DND-41 (cell line): ENCODE data around the gene GPI.

Experiments
- ATAC-seq: fragments of 200-7000 bp; cut with Tn5 transposase; 3 replicates; pipeline ENCODE4 v1.9.1; 2021; ENCODE audit warnings: low read depth; ENCODE audit not compliant: insufficient read depth
- DNase-seq: peaks from one replicate; pipeline ENCODE4 v3.0.0-alpha.2; 2020
- H2AFZ ChIP-seq: 2 replicates; pipeline ENCODE4 v1.6.0; 2012; ENCODE audit warnings: low read depth, low read length
- H3K27ac ChIP-seq: 2 replicates; pipeline ENCODE4 v1.5.1; 2012; ENCODE audit warnings: low read length, inconsistent platforms
- H3K27me3 ChIP-seq: fragments of 200-600 bp; sonication (generic); 2 replicates; pipeline ENCODE4 v1.6.0; 2012; ENCODE audit warnings: low read length, mild to moderate bottlenecking, inconsistent platforms; ENCODE audit not compliant: insufficient read depth, poor library complexity
- H3K36me3 ChIP-seq: 2 replicates; pipeline ENCODE4 v1.5.1; 2012; ENCODE audit warnings: low read length, inconsistent platforms; ENCODE audit not compliant: insufficient read depth
- H3K4me1 ChIP-seq: 2 replicates; pipeline ENCODE4 v1.5.1; 2012; ENCODE audit warnings: mild to moderate bottlenecking, low read length; ENCODE audit not compliant: insufficient read depth
- H3K4me2 ChIP-seq: 2 replicates; pipeline ENCODE4 v1.6.0; 2012; ENCODE audit warnings: mild to moderate bottlenecking, moderate library complexity, low read length, inconsistent platforms; ENCODE audit not compliant: insufficient read depth
- H3K4me3 ChIP-seq, 2 experiments: fragments of 200-600 bp in 1 of 2; shearing (Covaris generic) in 1 of 2; 2 replicates each; pipeline ENCODE4 v1.5.1; 2012 to 2016; ENCODE audit warnings: inconsistent platforms in 2 of 2, low read length in 2 of 2, mild to moderate bottlenecking in 2 of 2, low read depth in 1 of 2, moderate library complexity in 1 of 2
- H3K79me2 ChIP-seq: 2 replicates; pipeline ENCODE4 v1.6.0; 2012; ENCODE audit warnings: low read length, inconsistent platforms; ENCODE audit not compliant: insufficient read depth
- H3K9ac ChIP-seq: 2 replicates; pipeline ENCODE4 v1.6.0; 2012; ENCODE audit warnings: low read depth, mild to moderate bottlenecking, inconsistent platforms, low read length, moderate library complexity
- H3K9me3 ChIP-seq: 2 replicates; pipeline ENCODE4 v1.5.1; 2012; ENCODE audit warnings: low read length, moderate library complexity, mild to moderate bottlenecking, inconsistent platforms; ENCODE audit not compliant: insufficient read depth, severe bottlenecking
- H4K20me1 ChIP-seq: 2 replicates; pipeline ENCODE4 v1.6.0; 2012; ENCODE audit warnings: low read length; ENCODE audit not compliant: insufficient read depth
- CTCF ChIP-seq: IDR thresholded peaks from 2 replicates; pipeline ENCODE4 v1.5.1; 2012; ENCODE audit warnings: borderline replicate concordance, low read length, moderate library complexity, mild to moderate bottlenecking; ENCODE audit not compliant: poor library complexity, severe bottlenecking; ENCODE audit errors: extremely low read depth
- EZH2 ChIP-seq: IDR thresholded peaks from 3 replicates; pipeline ENCODE4 v1.6.1; 2012; ENCODE audit warnings: borderline replicate concordance, low read depth, mild to moderate bottlenecking, moderate library complexity, low read length, inconsistent platforms; ENCODE audit not compliant: severe bottlenecking

The GPI gene

DNA sequence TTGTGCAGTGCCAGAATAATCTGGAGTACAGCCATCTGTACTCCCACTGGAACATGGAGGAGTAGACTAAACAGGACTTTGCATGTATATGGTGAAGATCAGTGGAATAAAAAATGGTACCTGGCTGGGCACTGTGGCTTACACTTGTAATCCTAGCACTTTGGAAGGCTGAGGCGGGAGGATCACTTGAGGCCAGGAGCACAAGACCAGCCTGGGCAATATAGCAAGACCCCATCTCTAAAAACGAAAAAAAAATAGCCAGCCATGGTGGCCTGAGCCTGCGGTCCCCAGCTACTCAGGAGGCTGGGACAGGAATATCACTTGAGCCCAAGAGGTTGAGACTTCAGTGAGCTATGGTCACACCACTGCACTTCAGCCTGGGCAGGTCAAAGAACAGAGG lies 83.2 kb downstream of the GPI start:
- Histone ChIP-seq H3K4me2 (no peak overlapping the region), H3K9ac (no peak overlapping the region), H3K4me1 (no peaks in the 10 kb centered on the region), H3K27ac (no peak overlapping the region), H3K36me3 (peaks cover 98% of the 10 kb centered on the region), H4K20me1 (peaks cover 24% of the 10 kb centered on the region), H3K4me3 (no peak overlapping the region), H2AFZ (no peak overlapping the region), H3K79me2 (peaks cover 57% of the 10 kb centered on the region), H3K27me3 (no peaks in the 10 kb centered on the region), H3K9me3 (no peaks in the 10 kb centered on the region)
- DNase-seq (no peak), ATAC-seq (no peak)
- TF ChIP-seq EZH2 (no peak), CTCF (no peak)
